IMR-90 (cell line): Measurements from ENCODE around the gene FNDC3B. TPM values are rescaled to one million over a fixed set of nuclear protein-coding genes. Genes with fewer than 3 reads are reported as not detected.

Experiments used
- ATAC-seq: fragments of 200-7000 bp; cut with Tn5 transposase; 2 replicates; pipeline ENCODE4 v1.9.1; 2020; ENCODE audit warnings: low read depth, mild to moderate bottlenecking, moderate library complexity
- BruUV-seq: library from RNA; stranded (reverse); fragments of 400-500 nt; replicated peaks from 2 replicates; lab custom pipeline; 2021; lab: Mats Ljungman, UMichigan
- CTCF ChIA-PET: fragments of 300-600 bp; formaldehyde crosslinking; extraction: SDS; loops from one replicate; lab custom pipeline; 2021; ENCODE audit warnings: antibody characterized with exemption; lab: Yijun Ruan, JAX
- POLR2A ChIA-PET: fragments of 300-600 bp; sonication (Branson Sonifier 250); formaldehyde crosslinking; loops from one replicate; lab custom pipeline; 2022; ENCODE audit warnings: antibody characterized with exemption; ENCODE audit not compliant: unreplicated experiment; lab: Charles Lee
- DNase-seq: peaks from one replicate; pipeline ENCODE4 v3.0.0; 2013
- H2AFZ ChIP-seq: replicated peaks from 2 replicates; pipeline ENCODE3; 2013; ENCODE audit warnings: low read length, mild to moderate bottlenecking; ENCODE audit not compliant: poor library complexity
- H2AK5ac ChIP-seq: 2 replicates; pipeline ENCODE4 v1.6.1; 2013; ENCODE audit warnings: low read depth, low read length, inconsistent platforms
- H2AK9ac ChIP-seq: replicated peaks from 2 replicates; pipeline ENCODE3; 2013; ENCODE audit warnings: mild to moderate bottlenecking, low read depth, low read length, moderate library complexity; ENCODE audit not compliant: poor library complexity
- H2BK120ac ChIP-seq: 2 replicates; pipeline ENCODE4 v1.6.1; 2013; ENCODE audit warnings: low read depth, low read length, inconsistent platforms
- H2BK15ac ChIP-seq: 3 replicates; pipeline ENCODE4 v1.6.1; 2013; ENCODE audit warnings: low read depth, low read length, inconsistent platforms
- H2BK20ac ChIP-seq: 2 replicates; pipeline ENCODE4 v1.6.1; 2013; ENCODE audit warnings: low read depth, mild to moderate bottlenecking, inconsistent platforms, low read length, moderate library complexity
- H2BK5ac ChIP-seq: 2 replicates; pipeline ENCODE4 v1.6.1; 2013; ENCODE audit warnings: mild to moderate bottlenecking, low read depth, low read length, inconsistent platforms; ENCODE audit not compliant: poor library complexity, severe bottlenecking
- H3K14ac ChIP-seq: replicated peaks from 2 replicates; pipeline ENCODE4 v1.6.1; 2013; ENCODE audit warnings: low read depth, low read length, inconsistent platforms
- H3K18ac ChIP-seq: 2 replicates; pipeline ENCODE4 v1.6.1; 2013; ENCODE audit warnings: low read depth, low read length, control low read depth
- H3K23ac ChIP-seq: 2 replicates; pipeline ENCODE4 v1.6.1; 2013; ENCODE audit warnings: low read depth, low read length, inconsistent platforms
- H3K27ac ChIP-seq: 2 replicates; pipeline ENCODE4 v1.5.1; 2013; ENCODE audit warnings: mild to moderate bottlenecking, control low read depth, low read length; ENCODE audit not compliant: insufficient read depth
- H3K27me3 ChIP-seq: 2 replicates; pipeline ENCODE4 v1.6.1; 2013; ENCODE audit warnings: low read length; ENCODE audit not compliant: control insufficient read depth, insufficient read depth
- H3K36me3 ChIP-seq: 2 replicates; pipeline ENCODE4 v1.6.1; 2013; ENCODE audit warnings: low read length, mixed read lengths; ENCODE audit not compliant: control insufficient read depth, insufficient read depth
- H3K4ac ChIP-seq: 2 replicates; pipeline ENCODE4 v1.6.1; 2013; ENCODE audit warnings: low read depth, low read length, inconsistent platforms
- H3K4me1 ChIP-seq: 2 replicates; pipeline ENCODE4 v1.6.1; 2013; ENCODE audit warnings: low read length, mixed read lengths; ENCODE audit not compliant: control insufficient read depth, insufficient read depth
- H3K4me2 ChIP-seq: 2 replicates; pipeline ENCODE4 v1.6.1; 2013; ENCODE audit warnings: low read depth, mild to moderate bottlenecking, control low read depth, low read length, moderate library complexity
- H3K4me3 ChIP-seq: 2 replicates; pipeline ENCODE4 v1.5.1; 2013; ENCODE audit warnings: low read depth, mild to moderate bottlenecking, control low read depth, low read length, moderate library complexity; ENCODE audit not compliant: insufficient read depth
- H3K56ac ChIP-seq: 2 replicates; pipeline ENCODE4 v1.6.1; 2013; ENCODE audit warnings: low read length, inconsistent platforms; ENCODE audit not compliant: insufficient read depth; ENCODE audit errors: extremely low read depth
- H3K79me1 ChIP-seq, 2 experiments: 2 replicates each; pipeline ENCODE4 v1.6.1; 2013; ENCODE audit warnings: low read length in 2 of 2, inconsistent platforms in 1 of 2, low read depth in 1 of 2
- H3K9ac ChIP-seq: 2 replicates; pipeline ENCODE4 v1.6.1; 2013; ENCODE audit warnings: low read depth, low read length, control low read depth
- H3K9me1 ChIP-seq: 2 replicates; pipeline ENCODE4 v1.6.1; 2013; ENCODE audit warnings: low read length, inconsistent platforms; ENCODE audit not compliant: insufficient read depth
- H3K9me3 ChIP-seq: 2 replicates; pipeline ENCODE4 v1.6.1; 2013; ENCODE audit warnings: low read length; ENCODE audit not compliant: control insufficient read depth, insufficient read depth
- H4K20me1 ChIP-seq: 2 replicates; pipeline ENCODE4 v1.6.1; 2013; ENCODE audit warnings: low read length, inconsistent platforms; ENCODE audit not compliant: insufficient read depth
- H4K5ac ChIP-seq: 2 replicates; pipeline ENCODE4 v1.6.1; 2013; ENCODE audit warnings: mild to moderate bottlenecking, low read depth, low read length, control low read depth
- H4K8ac ChIP-seq, 2 experiments: 2 replicates each; pipeline ENCODE4 v1.6.1; 2013; ENCODE audit warnings: low read depth in 2 of 2, low read length in 2 of 2, control low read depth in 1 of 2, inconsistent platforms in 1 of 2
- H4K91ac ChIP-seq: 2 replicates; pipeline ENCODE4 v1.6.1; 2013; ENCODE audit warnings: low read depth, low read length, inconsistent platforms; ENCODE audit not compliant: insufficient read depth
- BHLHE40 ChIP-seq: fragments of 150-350 bp; IDR thresholded peaks from 2 replicates; pipeline ENCODE4 v1.6.1; 2016; ENCODE audit warnings: mild to moderate bottlenecking, low read depth, low read length
- CTCF ChIP-seq: conservative IDR thresholded peaks from 2 replicates; pipeline ENCODE4 v1.5.1; 2012; ENCODE audit warnings: mild to moderate bottlenecking, low read depth, low read length, improper control_type of control experiment
- MAFK ChIP-seq: IDR thresholded peaks from 2 replicates; pipeline ENCODE4 v1.6.1; 2012; ENCODE audit warnings: low read depth, low read length, improper control_type of control experiment
- MAZ ChIP-seq: IDR thresholded peaks from 2 replicates; pipeline ENCODE4 v1.6.1; 2012; ENCODE audit warnings: low read depth, mild to moderate bottlenecking, low read length, improper control_type of control experiment, moderate library complexity, borderline replicate concordance
- MXI1 ChIP-seq: IDR thresholded peaks from 2 replicates; pipeline ENCODE4 v1.6.1; 2012; ENCODE audit warnings: low read depth, mild to moderate bottlenecking, low read length, moderate library complexity, borderline replicate concordance
- POLR2A ChIP-seq: IDR thresholded peaks from 2 replicates; pipeline ENCODE4 v1.6.1; 2012; ENCODE audit warnings: mild to moderate bottlenecking, low read depth, low read length
- RCOR1 ChIP-seq: IDR thresholded peaks from 2 replicates; pipeline ENCODE4 v1.6.1; 2012; ENCODE audit warnings: mild to moderate bottlenecking, low read length, improper control_type of control experiment; ENCODE audit not compliant: insufficient replicate concordance
- RFX5 ChIP-seq: IDR thresholded peaks from 2 replicates; pipeline ENCODE4 v1.8.0; 2012; ENCODE audit warnings: low read depth, mild to moderate bottlenecking, low read length, moderate library complexity
- dilution Hi-C: fragments of 300-500 bp; cut with HindIII; formaldehyde crosslinking; loops from one replicate; pipeline ENCODE4 v1.14.3; 2018; ENCODE audit warnings: low sequenced_read_pairs; ENCODE audit not compliant: unreplicated experiment
- in situ Hi-C: fragments of 300-500 bp; cut with MboI; formaldehyde crosslinking; loops from 3 replicates; pipeline ENCODE4 v1.14.3; 2019; ENCODE audit warnings: low sequenced_read_pairs, inconsistent platforms, mixed read lengths
- intact Hi-C: fragments of 100-400 bp; cut with micrococcal nuclease; formaldehyde crosslinking; loops from 2 replicates; pipeline ENCODE4 v1.10.0; 2022
- polyA plus RNA-seq, 3 experiments: library from polyadenylated mRNA; depleted of rRNA; stranded (reverse); fragments of >200 nt; gene quantifications; 2 replicates each; pipeline ENCODE4 v1.2.3, GENCODE V29; 2012; ENCODE audit warnings: low replicate concordance in 1 of 3
- total RNA-seq: library from RNA; depleted of rRNA; stranded (reverse); fragments of >200 nt; gene quantifications from 2 replicates; pipeline ENCODE4 v1.2.3, GENCODE V29; 2012
- TF ChIP-seq, protein P1 (sequence below): fragments of 150-350 bp; IDR thresholded peaks from 2 replicates; pipeline ENCODE4 v1.6.1; 2017; ENCODE audit warnings: mild to moderate bottlenecking, antibody characterized with exemption, low read length, low read depth

The FNDC3B gene
- total and polyA plus RNA-seq, 2 of the 4 experiments (the other 2 are of a cell fraction): 23.9 to 150 TPM

- Histone ChIP-seq H2BK15ac (no peak overlapping the region), H3K9me1 (peaks cover 32% of the 10 kb centered on the region), H2BK120ac (no peak overlapping the region), H2BK5ac (no peak overlapping the region), H4K8ac (no peak overlapping the region), H3K23ac (0 out of 2 replicates have a peak overlapping the region, but pooled peaks have one; percentile 25), H3K9me3 (no peaks in the 10 kb centered on the region), H4K5ac (no peak overlapping the region), H2BK20ac (no peak overlapping the region), H4K91ac (no peak overlapping the region), H3K36me3 (no peaks in the 10 kb centered on the region; the same call in none of the 2 replicates), H3K27ac (no peak overlapping the region), H2AK9ac (no peak overlapping the region), H3K4ac (no peak overlapping the region), H3K4me1 (peaks cover 19% of the 10 kb centered on the region), H2AK5ac (no peak overlapping the region), H3K79me1 (peaks cover 24 to 89% of the 10 kb centered on the region in 2 experiments), H3K27me3 (no peaks in the 10 kb centered on the region), H3K4me2 (no peak overlapping the region), H3K14ac (no peak overlapping the region), H4K20me1 (peaks cover 90% of the 10 kb centered on the region), H3K56ac (no peak overlapping the region), H3K4me3 (no peak overlapping the region), H3K18ac (no peak overlapping the region), H2AFZ (no peak overlapping the region), H3K9ac (no peak overlapping the region)
- no TSS peak for BruUV-seq
- dilution Hi-C loops: no loop called here
- ChIA-PET POLR2A (no interaction called here), CTCF (interaction anchor here (1.0 kb wide), 1 partner anchor 54 kb away, joined by 3 read pairs; no protein-coding TSS in a partner anchor)
- intact Hi-C loops: no loop called here
- DNase-seq (no peak), ATAC-seq (no peak)
- in situ Hi-C loops: no loop called here
- no peak for TF ChIP-seq CTCF
- no peak for TF ChIP-seq RCOR1
- TF ChIP-seq, protein P1, sequence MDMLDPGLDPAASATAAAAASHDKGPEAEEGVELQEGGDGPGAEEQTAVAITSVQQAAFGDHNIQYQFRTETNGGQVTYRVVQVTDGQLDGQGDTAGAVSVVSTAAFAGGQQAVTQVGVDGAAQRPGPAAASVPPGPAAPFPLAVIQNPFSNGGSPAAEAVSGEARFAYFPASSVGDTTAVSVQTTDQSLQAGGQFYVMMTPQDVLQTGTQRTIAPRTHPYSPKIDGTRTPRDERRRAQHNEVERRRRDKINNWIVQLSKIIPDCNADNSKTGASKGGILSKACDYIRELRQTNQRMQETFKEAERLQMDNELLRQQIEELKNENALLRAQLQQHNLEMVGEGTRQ: no peak
- no peak for TF ChIP-seq RFX5
- TF ChIP-seq BHLHE40: no peak
- no peak for TF ChIP-seq MAZ
- TF ChIP-seq MAFK: no peak
- TF ChIP-seq MXI1: no peak
- TF ChIP-seq POLR2A: no peak
Measured at GRCh38 chr3:172219750-172220149, 180.4 kb downstream of the FNDC3B start.
